ENCODE measurements around the gene CUL3.
"Not testable (repeated sequence)": the region's sequence is repeated elsewhere in the genome, so short reads cannot be mapped to it uniquely, and the experiment has no call there.

Gene CUL3

GRCh38 chr2:224513991-224514390 lies 71.2 kb downstream of the CUL3 start:
- Histone ChIP-seq H3K4me1 (ENCODE audit: control insufficient read depth in 1 of 2, insufficient read depth in 2 of 2, low read length in 2 of 2) (peaks cover 4 to 14% of the 10 kb centered on the region in 2 donors), H3K4me3 (ENCODE audit: low read depth in 1 of 2, low read length in 2 of 2) (no peak overlapping the region), H3K9me3 (ENCODE audit: control insufficient read depth in 1 of 2, low read length in 2 of 2) (no peaks in the 10 kb centered on the region), H3K36me3 (ENCODE audit: control insufficient read depth in 1 of 2, insufficient read depth in 2 of 2, low read length in 2 of 2) (no peaks in the 10 kb centered on the region), H3K27ac (ENCODE audit: low read length) (no peak overlapping the region), H3K27me3 (ENCODE audit: low read depth, low read length) (no peaks in the 10 kb centered on the region)

GRCh38 chr2:224507789-224508188 lies 77.4 kb downstream of the CUL3 start:
- Histone ChIP-seq H3K9me3 (ENCODE audit: control insufficient read depth in 1 of 2, low read length in 2 of 2) (no peaks in the 10 kb centered on the region), H3K27me3 (ENCODE audit: low read depth, low read length) (no peaks in the 10 kb centered on the region), H3K4me3 (ENCODE audit: low read depth in 1 of 2, low read length in 2 of 2) (no peak overlapping the region), H3K27ac (ENCODE audit: low read length) (no peak overlapping the region), H3K36me3 (ENCODE audit: control insufficient read depth in 1 of 2, insufficient read depth in 2 of 2, low read length in 2 of 2) (peaks cover 11 to 27% of the 10 kb centered on the region in 2 donors), H3K4me1 (ENCODE audit: control insufficient read depth in 1 of 2, insufficient read depth in 2 of 2, low read length in 2 of 2) (no peaks in the 10 kb centered on the region)

- peaks cover 18 to 34% of the 10 kb centered on the region in 2 donors for H3K36me3 ChIP-seq (ENCODE audit: control insufficient read depth in 1 of 2, insufficient read depth in 2 of 2, low read length in 2 of 2)
- no peaks in the 10 kb centered on the region for H3K4me1 ChIP-seq (ENCODE audit: control insufficient read depth in 1 of 2, insufficient read depth in 2 of 2, low read length in 2 of 2)
- H3K4me3 ChIP-seq (ENCODE audit: low read depth in 1 of 2, low read length in 2 of 2) = no peak overlapping the region
These were observed 78.7 kb downstream of the CUL3 start for GRCh38 chr2:224506494-224506893.

DNA sequence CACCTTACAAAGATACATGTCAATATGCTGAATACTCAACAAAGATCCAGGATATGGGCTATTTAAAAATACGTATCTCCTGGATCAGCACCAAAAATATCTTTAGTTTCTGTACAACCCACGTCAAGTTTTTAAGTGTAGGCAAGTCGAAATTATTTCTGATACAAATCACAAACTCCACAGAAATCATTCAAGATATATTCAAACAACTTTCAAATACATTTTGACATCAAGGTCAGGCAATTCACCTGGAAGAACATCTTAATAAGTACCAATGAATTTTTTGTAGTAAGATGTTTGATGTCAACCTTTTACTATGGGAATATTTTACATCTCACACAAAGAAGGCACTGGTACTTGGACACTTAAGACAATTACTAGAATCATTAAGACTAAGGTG lies 86.2 kb downstream of the CUL3 start:
- Histone ChIP-seq H3K27me3 (ENCODE audit: low read depth, low read length) (no peaks in the 10 kb centered on the region), H3K4me3 (ENCODE audit: low read depth in 1 of 2, low read length in 2 of 2) (no peak overlapping the region), H3K4me1 (ENCODE audit: control insufficient read depth in 1 of 2, insufficient read depth in 2 of 2, low read length in 2 of 2) (no peaks in the 10 kb centered on the region), H3K27ac (ENCODE audit: low read length) (no peak overlapping the region), H3K36me3 (ENCODE audit: control insufficient read depth in 1 of 2, insufficient read depth in 2 of 2, low read length in 2 of 2) (peaks cover 39 to 54% of the 10 kb centered on the region in 2 donors), H3K9me3 (ENCODE audit: control insufficient read depth in 1 of 2, low read length in 2 of 2) (no peaks in the 10 kb centered on the region)

More at GRCh38 chr2:224506494-224506893, 78.7 kb downstream of the CUL3 start:
- H3K27me3 ChIP-seq (ENCODE audit: low read depth, low read length) = no peaks in the 10 kb centered on the region
- no peaks in the 10 kb centered on the region for H3K9me3 ChIP-seq (ENCODE audit: control insufficient read depth in 1 of 2, low read length in 2 of 2)
- H3K27ac ChIP-seq (ENCODE audit: low read length) = no peak overlapping the region

DNA sequence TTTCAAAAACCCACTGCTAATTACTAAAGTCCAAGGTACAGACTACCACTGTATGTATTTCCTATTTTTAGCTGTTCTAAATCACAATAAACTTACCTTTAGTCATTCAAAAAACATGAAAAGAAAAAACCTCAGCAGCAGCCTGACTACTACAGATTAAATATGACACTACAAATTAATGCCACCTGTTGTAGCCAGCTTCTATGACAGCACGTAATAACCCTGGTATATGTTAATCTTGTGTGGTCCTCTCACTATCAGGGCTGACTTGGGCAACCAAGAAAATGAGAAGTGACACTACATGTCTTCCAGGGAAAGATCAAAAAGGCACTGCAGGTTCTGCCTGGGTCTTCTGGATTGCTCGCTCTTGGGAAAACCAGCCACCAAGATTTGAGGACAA lies 92.6 kb downstream of the CUL3 start:
- H3K27ac ChIP-seq (ENCODE audit: low read length) = no peak overlapping the region
- no peaks in the 10 kb centered on the region for H3K27me3 ChIP-seq (ENCODE audit: low read depth, low read length)
- H3K4me1 ChIP-seq (ENCODE audit: control insufficient read depth in 1 of 2, insufficient read depth in 2 of 2, low read length in 2 of 2) = no peaks in the 10 kb centered on the region

GRCh38 chr2:224487940-224488339 lies 97.2 kb downstream of the CUL3 start:
- not testable (repeated sequence) for H3K36me3 ChIP-seq (ENCODE audit: control insufficient read depth in 1 of 2, insufficient read depth in 2 of 2, low read length in 2 of 2)

More for the DNA sequence above, 92.6 kb downstream of the CUL3 start:
- Histone ChIP-seq H3K9me3 (ENCODE audit: control insufficient read depth in 1 of 2, low read length in 2 of 2) (no peaks in the 10 kb centered on the region), H3K36me3 (ENCODE audit: control insufficient read depth in 1 of 2, insufficient read depth in 2 of 2, low read length in 2 of 2) (peaks cover 6 to 14% of the 10 kb centered on the region in 2 donors), H3K4me3 (ENCODE audit: low read depth in 1 of 2, low read length in 2 of 2) (no peak overlapping the region)

GRCh38 chr2:224485081-224486014 lies 99.8 kb downstream of the CUL3 start:
- H3K4me3 ChIP-seq (ENCODE audit: low read depth in 1 of 2, low read length in 2 of 2); H3K27ac ChIP-seq (ENCODE audit: low read length); H3K36me3 ChIP-seq (ENCODE audit: control insufficient read depth in 1 of 2, insufficient read depth in 2 of 2, low read length in 2 of 2): not testable (repeated sequence)

More at GRCh38 chr2:224487940-224488339, 97.2 kb downstream of the CUL3 start:
- not testable (repeated sequence) for H3K27ac ChIP-seq (ENCODE audit: low read length); H3K4me1 ChIP-seq (ENCODE audit: control insufficient read depth in 1 of 2, insufficient read depth in 2 of 2, low read length in 2 of 2); H3K4me3 ChIP-seq (ENCODE audit: low read depth in 1 of 2, low read length in 2 of 2); H3K9me3 ChIP-seq (ENCODE audit: control insufficient read depth in 1 of 2, low read length in 2 of 2); H3K27me3 ChIP-seq (ENCODE audit: low read depth, low read length)

DNA sequence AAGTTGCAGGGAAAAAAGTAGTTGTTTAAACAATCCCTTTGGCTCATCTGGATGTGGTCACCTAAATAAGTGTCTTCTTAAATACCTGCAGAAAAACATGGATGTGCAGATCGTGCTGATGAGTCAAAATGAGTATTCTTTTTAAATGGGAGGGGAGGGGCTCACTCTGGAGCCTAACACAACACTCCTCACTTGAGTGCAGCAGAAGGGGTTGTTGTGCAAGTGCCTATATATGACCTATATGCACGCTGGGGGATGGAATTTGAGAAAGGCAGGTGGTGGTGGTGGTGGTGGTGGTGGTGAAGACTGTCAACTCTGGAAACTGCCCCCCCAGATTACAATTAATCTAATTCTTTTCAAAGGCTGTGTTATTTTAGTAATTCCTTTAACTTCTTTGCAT lies 105.3 kb downstream of the CUL3 start:
- Histone ChIP-seq H3K9me3 (ENCODE audit: control insufficient read depth in 1 of 2, low read length in 2 of 2) (no peaks in the 10 kb centered on the region), H3K27me3 (ENCODE audit: low read depth, low read length) (no peaks in the 10 kb centered on the region), H3K36me3 (ENCODE audit: control insufficient read depth in 1 of 2, insufficient read depth in 2 of 2, low read length in 2 of 2) (peaks cover 30% of the 10 kb centered on the region in 2 donors), H3K4me3 (ENCODE audit: low read depth in 1 of 2, low read length in 2 of 2) (no peak overlapping the region), H3K4me1 (ENCODE audit: control insufficient read depth in 1 of 2, insufficient read depth in 2 of 2, low read length in 2 of 2) (no peaks in the 10 kb centered on the region), H3K27ac (ENCODE audit: low read length) (no peak overlapping the region)

More at GRCh38 chr2:224485081-224486014, 99.8 kb downstream of the CUL3 start:
- H3K9me3 ChIP-seq (ENCODE audit: control insufficient read depth in 1 of 2, low read length in 2 of 2); H3K4me1 ChIP-seq (ENCODE audit: control insufficient read depth in 1 of 2, insufficient read depth in 2 of 2, low read length in 2 of 2); H3K27me3 ChIP-seq (ENCODE audit: low read depth, low read length): not testable (repeated sequence)

DNA sequence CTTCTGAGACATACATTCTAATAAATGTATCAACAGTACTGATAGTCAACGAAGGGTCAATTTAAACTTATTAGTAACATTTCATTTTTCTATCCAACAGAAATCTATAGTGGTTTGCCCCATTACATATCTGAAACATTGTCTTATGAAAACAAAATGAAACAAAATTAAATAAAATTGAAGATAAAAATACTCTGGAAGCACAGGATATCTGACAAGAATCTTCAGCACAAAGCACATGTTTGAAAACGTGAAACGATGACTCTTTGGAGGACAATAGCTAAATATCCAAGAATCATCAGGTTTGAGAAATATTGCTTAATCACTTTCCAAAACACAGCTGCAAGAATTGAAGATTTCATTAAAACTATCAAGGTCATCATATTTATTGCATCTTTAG lies 112.3 kb downstream of the CUL3 start:
- Histone ChIP-seq H3K4me1 (ENCODE audit: control insufficient read depth in 1 of 2, insufficient read depth in 2 of 2, low read length in 2 of 2) (no peaks in the 10 kb centered on the region), H3K36me3 (ENCODE audit: control insufficient read depth in 1 of 2, insufficient read depth in 2 of 2, low read length in 2 of 2) (peaks cover 33 to 41% of the 10 kb centered on the region in 2 donors), H3K4me3 (ENCODE audit: low read depth in 1 of 2, low read length in 2 of 2) (no peak overlapping the region), H3K9me3 (ENCODE audit: control insufficient read depth in 1 of 2, low read length in 2 of 2) (no peaks in the 10 kb centered on the region), H3K27ac (ENCODE audit: low read length) (no peak overlapping the region), H3K27me3 (ENCODE audit: low read depth, low read length) (no peaks in the 10 kb centered on the region)

DNA sequence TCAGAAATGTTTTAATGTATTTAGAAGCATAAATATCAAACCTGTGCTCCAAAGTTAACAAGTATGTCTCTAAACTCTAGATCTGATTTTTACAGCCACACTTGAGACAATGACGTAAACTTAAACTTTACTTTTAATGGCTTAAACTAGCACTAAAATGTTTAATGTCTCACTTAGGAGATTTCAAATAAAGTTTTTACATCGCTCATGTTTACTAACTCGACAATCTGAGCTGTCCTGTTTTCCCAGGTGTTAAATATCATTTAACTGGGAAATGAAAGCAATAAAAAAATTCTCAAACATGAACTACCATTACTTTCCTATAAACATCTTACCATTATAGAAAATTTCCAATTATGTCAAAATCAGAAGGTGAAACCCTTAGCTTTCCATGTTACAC lies 113.0 kb downstream of the CUL3 start:
- Histone ChIP-seq H3K4me1 (ENCODE audit: control insufficient read depth in 1 of 2, insufficient read depth in 2 of 2, low read length in 2 of 2) (no peaks in the 10 kb centered on the region), H3K27ac (ENCODE audit: low read length) (no peak overlapping the region), H3K4me3 (ENCODE audit: low read depth in 1 of 2, low read length in 2 of 2) (no peak overlapping the region), H3K27me3 (ENCODE audit: low read depth, low read length) (no peaks in the 10 kb centered on the region), H3K36me3 (ENCODE audit: control insufficient read depth in 1 of 2, insufficient read depth in 2 of 2, low read length in 2 of 2) (peaks cover 27 to 34% of the 10 kb centered on the region in 2 donors), H3K9me3 (ENCODE audit: control insufficient read depth in 1 of 2, low read length in 2 of 2) (no peaks in the 10 kb centered on the region)

- peaks cover 9 to 11% of the 10 kb centered on the region in 2 donors for H3K36me3 ChIP-seq (ENCODE audit: control insufficient read depth in 1 of 2, insufficient read depth in 2 of 2, low read length in 2 of 2)
- no peaks in the 10 kb centered on the region for H3K9me3 ChIP-seq (ENCODE audit: control insufficient read depth in 1 of 2, low read length in 2 of 2)
- H3K27ac ChIP-seq (ENCODE audit: low read length) = no peak overlapping the region
- H3K27me3 ChIP-seq (ENCODE audit: low read depth, low read length) = no peaks in the 10 kb centered on the region
- H3K4me1 ChIP-seq (ENCODE audit: control insufficient read depth in 1 of 2, insufficient read depth in 2 of 2, low read length in 2 of 2) = no peaks in the 10 kb centered on the region
- H3K4me3 ChIP-seq (ENCODE audit: low read depth in 1 of 2, low read length in 2 of 2) = no peak overlapping the region
These were observed 115.7 kb downstream of the CUL3 start for GRCh38 chr2:224469374-224469964.

Measured in muscle layer of duodenum (tissue), 2 donors.